CD14-positive monocyte (primary cell): ENCODE results near the gene PAEP. TPM values are rescaled to one million over a fixed set of nuclear protein-coding genes. Genes with fewer than 3 reads are reported as not detected.

Experiments used
- DNase-seq, 3 donors: peaks; one replicate each; pipeline ENCODE4 v3.0.0-alpha.2; 2011 to 2022
- H2AFZ ChIP-seq: 2 replicates; pipeline ENCODE4 v1.6.0; 2012; ENCODE audit warnings: mild to moderate bottlenecking, low read depth, low read length, inconsistent platforms; ENCODE audit not compliant: insufficient read depth, poor library complexity, severe bottlenecking
- H3K27ac ChIP-seq, 2 donors: 1 replicate in 1 of 2; 2 replicates in 1 of 2; pipeline ENCODE4 v1.5.1; 2012 to 2013; ENCODE audit warnings: low read length in 2 of 2, control low read depth in 1 of 2, inconsistent platforms in 1 of 2, low read depth in 1 of 2, mild to moderate bottlenecking in 1 of 2
- H3K27me3 ChIP-seq, 2 donors: one replicate each; pipeline versions ENCODE4 v1.6.0 to v1.6.1; 2011 to 2013; ENCODE audit warnings: low read length in 2 of 2; ENCODE audit not compliant: control insufficient read depth in 2 of 2, insufficient read depth in 2 of 2
- H3K36me3 ChIP-seq, 2 donors: replicated peaks in 1 of 2; 1 replicate in 1 of 2; 2 replicates in 1 of 2; pipeline versions ENCODE4 v1.5.1 to v1.6.1; 2012 to 2013; ENCODE audit warnings: low read length in 2 of 2, control low read depth in 1 of 2, inconsistent platforms in 1 of 2, mild to moderate bottlenecking in 1 of 2; ENCODE audit not compliant: insufficient read depth in 2 of 2, control insufficient read depth in 1 of 2
- H3K4me1 ChIP-seq, 2 donors: 1 replicate in 1 of 2; 2 replicates in 1 of 2; pipeline versions ENCODE4 v1.5.1 to v1.6.1; 2012 to 2013; ENCODE audit warnings: low read length in 2 of 2, control low read depth in 1 of 2, inconsistent platforms in 1 of 2, mild to moderate bottlenecking in 1 of 2, moderate library complexity in 1 of 2; ENCODE audit not compliant: insufficient read depth in 2 of 2, control insufficient read depth in 1 of 2
- H3K4me2 ChIP-seq: replicated peaks from 2 replicates; pipeline ENCODE3; 2012; ENCODE audit warnings: low read length, moderate library complexity, mild to moderate bottlenecking; ENCODE audit not compliant: poor library complexity, severe bottlenecking; ENCODE audit errors: extremely low read depth
- H3K4me3 ChIP-seq, 3 experiments: fragments of 200-600 bp in 1 of 3; sonication (generic) in 1 of 3; replicated peaks in 1 of 3; 1 replicate in 2 of 3; 2 replicates in 1 of 3; pipeline ENCODE4 v1.5.1; 2011 to 2013; ENCODE audit warnings: low read length in 3 of 3, mild to moderate bottlenecking in 3 of 3, control low read depth in 2 of 3, low read depth in 2 of 3, inconsistent platforms in 1 of 3, moderate library complexity in 1 of 3
- H3K79me2 ChIP-seq: 2 replicates; pipeline ENCODE4 v1.6.0; 2012; ENCODE audit warnings: mild to moderate bottlenecking, control low read depth, inconsistent platforms, low read length, moderate library complexity; ENCODE audit not compliant: insufficient read depth
- H3K9ac ChIP-seq: 2 replicates; pipeline ENCODE4 v1.6.0; 2017; ENCODE audit warnings: low read length, mild to moderate bottlenecking; ENCODE audit not compliant: insufficient read depth, poor library complexity, severe bottlenecking
- H3K9me3 ChIP-seq, 2 donors: replicated peaks in 1 of 2; 1 replicate in 1 of 2; 2 replicates in 1 of 2; pipeline versions ENCODE4 v1.5.1 to v1.6.1; 2012 to 2013; ENCODE audit warnings: low read length in 2 of 2, control low read depth in 1 of 2; ENCODE audit not compliant: control insufficient read depth in 1 of 2, insufficient read depth in 1 of 2
- H4K20me1 ChIP-seq: 2 replicates; pipeline ENCODE4 v1.6.0; 2012; ENCODE audit warnings: mild to moderate bottlenecking, low read length, control low read depth, moderate library complexity; ENCODE audit not compliant: insufficient read depth
- H3K27ac Mint-ChIP-seq, 7 donors: one replicate each; pipeline ENCODE4 v1.8.0; 2020; ENCODE audit warnings: mild to moderate bottlenecking in 7 of 7, mixed read lengths in 7 of 7, moderate library complexity in 6 of 7, inconsistent platforms in 2 of 7
- H3K27me3 Mint-ChIP-seq, 3 donors: one replicate each; pipeline ENCODE4 v1.8.0; 2021 to 2022; ENCODE audit warnings: low read depth in 3 of 3, mild to moderate bottlenecking in 3 of 3, mixed read lengths in 3 of 3, moderate library complexity in 3 of 3, inconsistent platforms in 1 of 3
- H3K36me3 Mint-ChIP-seq, 2 donors: one replicate each; pipeline ENCODE4 v1.8.0; 2020; ENCODE audit warnings: mixed read lengths in 2 of 2, inconsistent platforms in 1 of 2, mild to moderate bottlenecking in 1 of 2
- H3K4me1 Mint-ChIP-seq: one replicate; pipeline ENCODE4 v1.8.0; 2020; ENCODE audit warnings: mild to moderate bottlenecking, mixed read lengths
- H3K4me3 Mint-ChIP-seq, 2 donors: one replicate each; pipeline ENCODE4 v1.8.0; 2020; ENCODE audit warnings: mild to moderate bottlenecking in 2 of 2, mixed read lengths in 2 of 2, moderate library complexity in 1 of 2
- H3K9me3 Mint-ChIP-seq, 7 donors: one replicate each; pipeline ENCODE4 v1.8.0; 2020 to 2022; ENCODE audit warnings: mixed read lengths in 7 of 7, mild to moderate bottlenecking in 6 of 7, moderate library complexity in 6 of 7, inconsistent platforms in 2 of 7
- CTCF ChIP-seq: fragments of 200-600 bp; IDR thresholded peaks from one replicate; pipeline ENCODE4 v1.8.0; 2022; ENCODE audit warnings: antibody characterized with exemption, mild to moderate bottlenecking
- WGBS: methylation state at CpG from one replicate; pipeline ENCODE4 v1.1.5; 2013; ENCODE audit warnings: missing lambda C conversion rate; ENCODE audit not compliant: insufficient coverage; 5-methylcytosine and 5-hydroxymethylcytosine counted together
- intact Hi-C, 2 donors: fragments of 100-400 bp; cut with micrococcal nuclease; formaldehyde crosslinking; loops; one replicate each; pipeline versions ENCODE4 v1.15.0 to v1.15.1; 2023
- polyA plus RNA-seq, 3 donors: library from polyadenylated mRNA; depleted of rRNA in 1 of 3; unstranded in 2 of 3; stranded (reverse) in 1 of 3; fragments of 300-500 nt in 2 of 3; fragments of >200 nt in 1 of 3; fragmentation: Illumina TruSeq in 2 of 3; gene quantifications; 1 replicate in 2 of 3; 2 replicates in 1 of 3; pipeline ENCODE4 v1.2.3, GENCODE V29; 2012 to 2021

Gene PAEP
- polyA plus RNA-seq, 3 donors: not detected

DNA sequence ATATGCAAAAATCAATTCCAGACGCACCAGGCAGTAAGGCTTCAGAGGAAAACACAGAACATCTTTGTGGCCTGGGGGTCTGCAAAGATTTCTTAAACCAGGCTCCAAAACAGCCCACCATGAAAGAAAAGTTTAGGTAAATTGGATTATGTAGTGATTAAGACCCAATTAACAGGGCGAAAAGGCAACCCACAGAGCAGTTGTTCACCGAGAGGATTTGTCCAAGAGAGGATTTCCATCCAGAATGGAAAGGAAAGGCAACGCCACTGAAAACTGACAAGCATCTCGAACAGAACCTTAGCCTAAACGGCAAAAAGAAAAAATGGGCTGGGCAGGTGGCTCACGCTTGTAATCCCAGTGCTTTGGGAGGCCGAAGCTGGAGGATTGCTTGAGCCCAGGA is 40.4 kb downstream of the PAEP start:
- Histone ChIP-seq H4K20me1 (no peaks in the 10 kb centered on the region), H3K9me3 (no peaks in the 10 kb centered on the region), H3K27me3 (peaks cover 0 to 3% of the 10 kb centered on the region in 2 donors), H3K4me2 (no peak overlapping the region), H3K36me3 (no peaks in the 10 kb centered on the region), H3K4me1 (no peaks in the 10 kb centered on the region), H3K9ac (no peak overlapping the region), H3K79me2 (no peaks in the 10 kb centered on the region), H3K4me3 (no peak overlapping the region), H3K27ac (no peak overlapping the region), H2AFZ (no peak overlapping the region)
- WGBS: 86% methylated on average over 2 of the region's 8 CpGs
- intact Hi-C loops: loop anchor here in 1 of 2 donors (10.0 kb wide), 1 partner anchor 683 kb away; no protein-coding TSS in a partner anchor
- no peaks in the 10 kb centered on the region for H3K36me3 Mint-ChIP-seq
- no peak for DNase-seq
- H3K4me3 Mint-ChIP-seq: no peak overlapping the region
- no peaks in the 10 kb centered on the region for H3K4me1 Mint-ChIP-seq
- H3K27me3 Mint-ChIP-seq: peaks cover 5 to 11% (median 10%) of the 10 kb centered on the region in 3 donors
- H3K9me3 Mint-ChIP-seq: peaks cover 0 to 4% (median 0%) of the 10 kb centered on the region in 7 donors
- no peak overlapping the region for H3K27ac Mint-ChIP-seq
- TF ChIP-seq CTCF: no peak

- peaks cover 0 to 2% (median 0%) of the 10 kb centered on the region in 7 donors for H3K9me3 Mint-ChIP-seq
- DNase-seq: peak; percentile 16 to 46 (median 37)
- no peaks in the 10 kb centered on the region for H3K4me1 Mint-ChIP-seq
- Histone ChIP-seq H3K4me3 (no peak overlapping the region), H2AFZ (no peak overlapping the region), H3K9ac (no peak overlapping the region), H3K27me3 (peaks cover 0 to 3% of the 10 kb centered on the region in 2 donors), H3K4me2 (no peak overlapping the region), H3K36me3 (no peaks in the 10 kb centered on the region), H4K20me1 (no peaks in the 10 kb centered on the region), H3K79me2 (no peaks in the 10 kb centered on the region), H3K9me3 (no peaks in the 10 kb centered on the region), H3K4me1 (no peaks in the 10 kb centered on the region), H3K27ac (no peak overlapping the region)
- H3K36me3 Mint-ChIP-seq: no peaks in the 10 kb centered on the region
- TF ChIP-seq CTCF: peak; percentile 89
- 61% methylated on average over 21 of the region's 24 CpGs for WGBS
- H3K27me3 Mint-ChIP-seq: peaks cover 2 to 11% (median 10%) of the 10 kb centered on the region in 3 donors
- H3K27ac Mint-ChIP-seq: no peak overlapping the region
- H3K4me3 Mint-ChIP-seq: no peak overlapping the region
- intact Hi-C loops: loop anchor here in 1 of 2 donors (10.0 kb wide), 1 partner anchor 682 kb away; no protein-coding TSS in a partner anchor
Observed at GRCh38 chr9:135602789-135603481, 41.4 kb downstream of the PAEP start.
